ENCODE measurements around the gene C16orf46. TPM values are rescaled to one million over a fixed set of nuclear protein-coding genes. Genes with fewer than 3 reads are reported as not detected.
"Not testable (repeated sequence)": the region's sequence is repeated elsewhere in the genome, so short reads cannot be mapped to it uniquely, and the experiment has no call there.

Gene C16orf46
- total RNA-seq, 1 experiment from 2014 or later = 3.8 TPM

DNA sequence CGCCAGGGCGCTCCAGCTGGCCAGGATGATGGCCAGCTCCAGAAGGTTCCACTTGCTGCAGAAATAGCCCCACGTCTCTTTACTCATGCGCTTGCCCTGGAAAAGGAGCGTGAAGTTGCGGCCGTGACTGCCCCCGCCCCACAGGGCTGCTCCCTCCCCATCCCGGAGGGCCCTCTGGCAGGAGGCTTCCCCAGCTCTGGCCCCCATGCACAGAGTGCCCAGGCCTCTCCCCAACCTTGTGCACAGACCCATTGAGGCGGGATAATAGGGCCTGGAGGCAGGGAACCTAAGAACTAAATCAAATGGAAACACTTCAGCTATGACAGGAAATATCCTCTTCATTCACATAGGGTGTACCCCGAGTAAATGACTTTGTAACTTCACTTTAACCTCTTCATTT lies 40.4 kb upstream of the C16orf46 start:
- TF ChIP-seq, protein P1, sequence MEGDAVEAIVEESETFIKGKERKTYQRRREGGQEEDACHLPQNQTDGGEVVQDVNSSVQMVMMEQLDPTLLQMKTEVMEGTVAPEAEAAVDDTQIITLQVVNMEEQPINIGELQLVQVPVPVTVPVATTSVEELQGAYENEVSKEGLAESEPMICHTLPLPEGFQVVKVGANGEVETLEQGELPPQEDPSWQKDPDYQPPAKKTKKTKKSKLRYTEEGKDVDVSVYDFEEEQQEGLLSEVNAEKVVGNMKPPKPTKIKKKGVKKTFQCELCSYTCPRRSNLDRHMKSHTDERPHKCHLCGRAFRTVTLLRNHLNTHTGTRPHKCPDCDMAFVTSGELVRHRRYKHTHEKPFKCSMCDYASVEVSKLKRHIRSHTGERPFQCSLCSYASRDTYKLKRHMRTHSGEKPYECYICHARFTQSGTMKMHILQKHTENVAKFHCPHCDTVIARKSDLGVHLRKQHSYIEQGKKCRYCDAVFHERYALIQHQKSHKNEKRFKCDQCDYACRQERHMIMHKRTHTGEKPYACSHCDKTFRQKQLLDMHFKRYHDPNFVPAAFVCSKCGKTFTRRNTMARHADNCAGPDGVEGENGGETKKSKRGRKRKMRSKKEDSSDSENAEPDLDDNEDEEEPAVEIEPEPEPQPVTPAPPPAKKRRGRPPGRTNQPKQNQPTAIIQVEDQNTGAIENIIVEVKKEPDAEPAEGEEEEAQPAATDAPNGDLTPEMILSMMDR (IDR thresholded peaks at IDR 0.05; ENCODE audit: unreplicated experiment) = no peak
- no peak for DNase-seq (ENCODE audit: unreplicated experiment)
- H3K4me1 Mint-ChIP-seq (ENCODE audit: insufficient read depth, unreplicated experiment) = no peaks in the 10 kb centered on the region
- ChIA-PET POLR2A (no interaction called here), CTCF (interaction anchor here (0.6 to 0.7 kb wide), 2 partner anchors 19 to 82 kb away, joined by 3 read pairs; no protein-coding TSS in a partner anchor)
- H3K9me3 Mint-ChIP-seq (ENCODE audit: unreplicated experiment) = no peaks in the 10 kb centered on the region
- no peak overlapping the region for H3K27ac Mint-ChIP-seq (ENCODE audit: low read depth, unreplicated experiment)
- H3K36me3 Mint-ChIP-seq (ENCODE audit: insufficient read depth, unreplicated experiment) = no peaks in the 10 kb centered on the region
- intact Hi-C loops (cut with micrococcal nuclease) = no loop called here
- H3K27me3 Mint-ChIP-seq (ENCODE audit: insufficient read depth, unreplicated experiment) = peaks cover 20% of the 10 kb centered on the region
- H3K4me3 Mint-ChIP-seq (ENCODE audit: unreplicated experiment) = no peak overlapping the region
- BruUV-seq (replicated peaks) = no TSS peak

DNA sequence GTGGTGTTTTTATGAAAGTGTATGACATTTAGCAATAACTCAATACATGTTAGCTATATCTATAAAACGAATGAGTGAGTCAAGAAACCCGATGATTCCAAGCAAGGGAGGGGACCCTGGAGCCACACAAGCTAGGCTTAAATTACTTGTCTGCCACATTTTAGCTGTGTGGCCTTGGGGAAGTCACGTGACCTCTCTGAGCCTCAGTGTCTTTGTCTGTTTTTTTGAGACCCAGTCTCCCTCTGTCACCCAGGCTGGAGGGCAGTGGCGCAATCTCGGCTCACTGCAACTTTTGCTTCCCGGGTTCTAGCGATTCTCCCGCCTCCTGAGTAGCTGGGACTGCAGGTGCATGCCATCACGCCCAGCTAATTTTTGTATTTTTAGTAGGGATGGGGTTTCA lies 39.2 kb upstream of the C16orf46 start:
- no peaks in the 10 kb centered on the region for H3K4me1 Mint-ChIP-seq (ENCODE audit: insufficient read depth, unreplicated experiment)
- H3K4me3 Mint-ChIP-seq (ENCODE audit: unreplicated experiment) = no peak overlapping the region
- TF ChIP-seq, protein P1 (IDR thresholded peaks at IDR 0.05; ENCODE audit: unreplicated experiment) = no peak
- intact Hi-C loops (cut with micrococcal nuclease) = no loop called here
- H3K36me3 Mint-ChIP-seq (ENCODE audit: insufficient read depth, unreplicated experiment) = no peaks in the 10 kb centered on the region
- no peak overlapping the region for H3K27ac Mint-ChIP-seq (ENCODE audit: low read depth, unreplicated experiment)
- peaks cover 20% of the 10 kb centered on the region for H3K27me3 Mint-ChIP-seq (ENCODE audit: insufficient read depth, unreplicated experiment)
- no peaks in the 10 kb centered on the region for H3K9me3 Mint-ChIP-seq (ENCODE audit: unreplicated experiment)
- no peak for DNase-seq (ENCODE audit: unreplicated experiment)
- ChIA-PET CTCF (no interaction called here), POLR2A (interaction anchor here (0.6 kb wide), 1 partner anchor 78 kb away, joined by 3 read pairs; no protein-coding TSS in a partner anchor)
- no TSS peak for BruUV-seq (replicated peaks)

DNA sequence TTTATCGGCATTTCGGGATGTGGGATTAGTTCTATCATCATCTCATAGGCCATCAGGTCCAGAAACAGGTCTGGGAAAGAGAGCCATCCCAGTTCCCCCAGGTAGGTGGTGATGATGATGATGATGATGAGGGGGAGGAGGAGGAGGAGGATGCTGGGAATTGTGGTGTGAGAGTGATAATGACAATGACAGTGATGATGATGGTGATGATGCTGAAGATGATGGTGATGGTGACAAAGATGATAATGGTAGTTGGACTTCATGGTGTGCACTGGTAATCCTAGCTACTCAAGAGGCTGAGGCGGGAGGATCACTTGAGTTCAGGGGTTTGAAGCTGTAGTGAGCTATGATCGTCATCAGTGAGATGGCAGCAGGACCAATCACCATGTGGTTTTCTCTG lies 35.4 kb upstream of the C16orf46 start:
- no peak overlapping the region for H3K27ac Mint-ChIP-seq (ENCODE audit: low read depth, unreplicated experiment)
- H3K36me3 Mint-ChIP-seq (ENCODE audit: insufficient read depth, unreplicated experiment) = no peaks in the 10 kb centered on the region
- H3K4me1 Mint-ChIP-seq (ENCODE audit: insufficient read depth, unreplicated experiment) = no peaks in the 10 kb centered on the region
- no peak for DNase-seq (ENCODE audit: unreplicated experiment)
- TF ChIP-seq, protein P1 (IDR thresholded peaks at IDR 0.05; ENCODE audit: unreplicated experiment) = no peak
- no peaks in the 10 kb centered on the region for H3K27me3 Mint-ChIP-seq (ENCODE audit: insufficient read depth, unreplicated experiment)
- no TSS peak for BruUV-seq (replicated peaks)
- ChIA-PET CTCF (no interaction called here), POLR2A (no interaction called here)
- intact Hi-C loops (cut with micrococcal nuclease) = no loop called here
- no peaks in the 10 kb centered on the region for H3K9me3 Mint-ChIP-seq (ENCODE audit: unreplicated experiment)
- no peak overlapping the region for H3K4me3 Mint-ChIP-seq (ENCODE audit: unreplicated experiment)

DNA sequence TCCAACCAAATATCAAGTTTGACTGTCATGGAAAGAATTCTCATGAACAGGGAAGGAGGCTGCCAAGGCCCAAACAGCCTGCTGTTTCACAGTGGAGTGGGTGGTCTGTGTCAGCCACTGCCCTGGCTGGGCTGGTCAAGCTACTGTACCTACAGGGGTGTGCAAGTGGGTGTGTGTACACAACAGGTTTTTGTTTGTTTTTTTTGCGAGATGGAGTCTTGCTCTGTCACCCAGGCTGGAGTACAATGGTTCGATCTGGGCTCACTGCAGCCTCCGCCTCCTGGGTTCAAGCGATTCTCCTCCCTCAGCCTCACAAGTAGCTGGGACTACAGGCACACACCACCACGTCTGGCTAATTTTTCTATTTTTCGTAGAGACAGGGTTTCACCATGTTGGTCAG lies 32.2 kb upstream of the C16orf46 start:
- H3K9me3 Mint-ChIP-seq (ENCODE audit: unreplicated experiment); DNase-seq (ENCODE audit: unreplicated experiment); intact Hi-C loops (cut with micrococcal nuclease); H3K4me3 Mint-ChIP-seq (ENCODE audit: unreplicated experiment); H3K4me1 Mint-ChIP-seq (ENCODE audit: insufficient read depth, unreplicated experiment); H3K36me3 Mint-ChIP-seq (ENCODE audit: insufficient read depth, unreplicated experiment); H3K27ac Mint-ChIP-seq (ENCODE audit: low read depth, unreplicated experiment); POLR2A ChIA-PET; H3K27me3 Mint-ChIP-seq (ENCODE audit: insufficient read depth, unreplicated experiment); BruUV-seq (replicated peaks): not testable (repeated sequence)
- CTCF ChIA-PET = interaction anchor here (1.2 kb wide), 1 partner anchor 9 kb away, joined by 3 read pairs; no protein-coding TSS in a partner anchor

DNA sequence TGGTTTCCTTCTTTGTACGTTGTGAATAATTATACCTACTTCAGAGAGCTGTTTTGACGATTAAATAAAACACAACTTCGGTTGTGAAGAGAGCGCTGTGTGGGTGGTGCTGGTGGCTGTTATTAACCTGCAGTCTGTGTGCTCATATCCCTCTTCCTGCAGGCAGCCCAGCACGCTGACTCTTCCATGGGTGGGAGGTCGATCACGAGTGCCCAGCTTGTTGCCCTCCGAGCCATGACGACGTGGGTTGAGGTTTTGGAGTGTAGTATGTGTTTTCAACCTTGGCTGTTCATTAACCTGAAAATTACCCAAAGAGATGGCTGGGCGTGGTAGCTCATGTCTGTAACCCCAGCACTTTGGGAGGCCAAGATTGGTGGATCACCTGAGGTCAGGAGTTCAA lies 30.5 kb upstream of the C16orf46 start:
- ChIA-PET POLR2A (no interaction called here), CTCF (no interaction called here)
- intact Hi-C loops (cut with micrococcal nuclease) = no loop called here
- DNase-seq (ENCODE audit: unreplicated experiment) = no peak
- no peaks in the 10 kb centered on the region for H3K9me3 Mint-ChIP-seq (ENCODE audit: unreplicated experiment)
- no peaks in the 10 kb centered on the region for H3K36me3 Mint-ChIP-seq (ENCODE audit: insufficient read depth, unreplicated experiment)
- no peaks in the 10 kb centered on the region for H3K4me1 Mint-ChIP-seq (ENCODE audit: insufficient read depth, unreplicated experiment)
- BruUV-seq (replicated peaks) = no TSS peak
- no peak overlapping the region for H3K27ac Mint-ChIP-seq (ENCODE audit: low read depth, unreplicated experiment)
- H3K4me3 Mint-ChIP-seq (ENCODE audit: unreplicated experiment) = no peak overlapping the region
- TF ChIP-seq, protein P1 (IDR thresholded peaks at IDR 0.05; ENCODE audit: unreplicated experiment) = no peak
- no peaks in the 10 kb centered on the region for H3K27me3 Mint-ChIP-seq (ENCODE audit: insufficient read depth, unreplicated experiment)

Data from MCF 10A (cell line).